AG04449 (cell line): Measurements from ENCODE around the gene PTPN1.
"Not testable (repeated sequence)": the region's sequence is repeated elsewhere in the genome, so short reads cannot be mapped to it uniquely, and the experiment has no call there.

Experiments
- CTCF ChIA-PET: fragments of 350-600 bp; formaldehyde crosslinking; extraction: SDS; loops from one replicate; lab custom pipeline; 2021; ENCODE audit warnings: antibody characterized with exemption; lab: Yijun Ruan, JAX
- POLR2A ChIA-PET: fragments of 400-600, 350-600 bp; formaldehyde crosslinking; extraction: SDS; loops from one replicate; lab custom pipeline; 2020; ENCODE audit warnings: antibody characterized with exemption, inconsistent platforms; lab: Yijun Ruan, JAX
- DNase-seq: peaks from one replicate; pipeline ENCODE4 v3.0.0-alpha.2; 2010; ENCODE audit warnings: low read depth, low spot score
- H3K4me3 ChIP-seq: 2 replicates; pipeline ENCODE4 v1.5.1; 2011; ENCODE audit warnings: low read depth, mild to moderate bottlenecking, control low read depth, low read length
- CTCF ChIP-seq: IDR thresholded peaks from one replicate; pipeline ENCODE4 v1.5.1; 2011; ENCODE audit warnings: mild to moderate bottlenecking, moderate library complexity, low read length, control low read depth, inconsistent platforms; ENCODE audit not compliant: insufficient read depth; ENCODE audit errors: missing control alignments

Gene PTPN1

GRCh38 chr20:50610212-50610718 lies 100.1 kb downstream of the PTPN1 start:
- no peak overlapping the region for H3K4me3 ChIP-seq
- POLR2A ChIA-PET = no interaction called here
- no peak for DNase-seq
- CTCF ChIA-PET = interaction anchor here (1.0 kb wide), 1 partner anchor 14 kb away, joined by 4 read pairs; no protein-coding TSS in a partner anchor
- no peak for TF ChIP-seq CTCF

GRCh38 chr20:50611128-50611810 lies 101.1 kb downstream of the PTPN1 start:
- no peak overlapping the region for H3K4me3 ChIP-seq
- POLR2A ChIA-PET = no interaction called here
- CTCF ChIA-PET = interaction anchor here (0.5 to 1.0 kb wide), 5 partner anchors 15 to 139 kb away, joined by 3 to 4 read pairs (median 3); no protein-coding TSS in a partner anchor
- no peak for DNase-seq
- no peak for TF ChIP-seq CTCF

- no peak for DNase-seq
- ChIA-PET CTCF (interaction anchor here (0.8 to 1.6 kb wide), 4 partner anchors 12 to 135 kb away, joined by 3 to 4 read pairs (median 3); no protein-coding TSS in a partner anchor), POLR2A (no interaction called here)
- no peak for TF ChIP-seq CTCF
- H3K4me3 ChIP-seq = no peak overlapping the region
Measured at GRCh38 chr20:50613438-50614169, 103.4 kb downstream of the PTPN1 start.

GRCh38 chr20:50615407-50615806 lies 105.2 kb downstream of the PTPN1 start:
- CTCF ChIA-PET = interaction anchor here (1.9 to 2.7 kb wide), 2 partner anchors 10 to 21 kb away, joined by 5 to 20 read pairs; no protein-coding TSS in a partner anchor
- no peak for DNase-seq
- no peak overlapping the region for H3K4me3 ChIP-seq
- POLR2A ChIA-PET = no interaction called here
- no peak for TF ChIP-seq CTCF

- ChIA-PET CTCF (interaction anchor here (0.7 to 2.7 kb wide), 3 partner anchors 9 to 178 kb away, joined by 3 to 20 read pairs (median 3); partner anchors contain the start of gene BCAS4), POLR2A (no interaction called here)
- DNase-seq = no peak
- no peak for TF ChIP-seq CTCF
- H3K4me3 ChIP-seq = no peak overlapping the region
Measured at GRCh38 chr20:50617022-50617421, 106.8 kb downstream of the PTPN1 start.

GRCh38 chr20:50618537-50618936 lies 108.4 kb downstream of the PTPN1 start:
- POLR2A ChIA-PET = no interaction called here
- CTCF ChIA-PET = interaction anchor here (0.6 to 1.5 kb wide), 4 partner anchors 17 to 128 kb away, joined by 3 to 4 read pairs (median 4); no protein-coding TSS in a partner anchor
- no peak for TF ChIP-seq CTCF
- H3K4me3 ChIP-seq = no peak overlapping the region
- DNase-seq = no peak

GRCh38 chr20:50620459-50620858 lies 110.3 kb downstream of the PTPN1 start:
- DNase-seq, POLR2A ChIA-PET, H3K4me3 ChIP-seq, CTCF ChIA-PET: not testable (repeated sequence)
